A673 (cell line): ENCODE results near the gene CHRNA5. TPM values are rescaled to one million over a fixed set of nuclear protein-coding genes. Genes with fewer than 3 reads are reported as not detected.

Experiments
- BruUV-seq: library from RNA; stranded (reverse); fragments of 400-500 nt; replicated peaks from 2 replicates; lab custom pipeline; 2021; lab: Mats Ljungman, UMichigan
- CTCF ChIA-PET: fragments of 300-600 bp; sonication (Branson Sonifier 250); formaldehyde crosslinking; loops from one replicate; lab custom pipeline; 2022; ENCODE audit warnings: antibody characterized with exemption; lab: Charles Lee
- POLR2A ChIA-PET: fragments of 300-600 bp; sonication (Branson Sonifier 250); formaldehyde crosslinking; loops from one replicate; lab custom pipeline; 2022; ENCODE audit warnings: antibody characterized with exemption; ENCODE audit not compliant: low non-redundant PET; lab: Charles Lee
- DNase-seq: peaks from one replicate; pipeline ENCODE4 v3.0.0-alpha.2; 2015; ENCODE audit warnings: low spot score
- H3K27ac ChIP-seq: fragments of 200-600 bp; sonication (generic); 2 replicates; pipeline ENCODE4 v1.5.1; 2016; ENCODE audit warnings: mixed run types, low read depth, mild to moderate bottlenecking, mixed read lengths, antibody characterized with exemption, low read length; ENCODE audit not compliant: poor library complexity, severe bottlenecking
- H3K27me3 ChIP-seq: fragments of 200-600 bp; sonication (generic); replicated peaks from 2 replicates; pipeline ENCODE4 v1.6.1; 2017; ENCODE audit warnings: mixed run types, low read depth, mild to moderate bottlenecking, mixed read lengths, antibody characterized with exemption, low read length; ENCODE audit not compliant: insufficient read depth, poor library complexity
- H3K36me3 ChIP-seq: fragments of 200-600 bp; sonication (generic); 2 replicates; pipeline ENCODE4 v1.6.1; 2016; ENCODE audit warnings: mixed run types, mild to moderate bottlenecking, mixed read lengths, antibody characterized with exemption, low read length; ENCODE audit not compliant: insufficient read depth, poor library complexity, severe bottlenecking
- H3K4me1 ChIP-seq: fragments of 200-600 bp; sonication (generic); 2 replicates; pipeline ENCODE4 v1.6.1; 2017; ENCODE audit warnings: mixed run types, mild to moderate bottlenecking, mixed read lengths, antibody characterized with exemption, low read length; ENCODE audit not compliant: insufficient read depth, poor library complexity, severe bottlenecking
- H3K4me3 ChIP-seq: fragments of 200-600 bp; sonication (generic); 2 replicates; pipeline ENCODE4 v1.5.1; 2016; ENCODE audit warnings: low read depth, mixed run types, mild to moderate bottlenecking, mixed read lengths, low read length; ENCODE audit not compliant: poor library complexity, severe bottlenecking
- H3K9me3 ChIP-seq: fragments of 200-600 bp; sonication (generic); 2 replicates; pipeline ENCODE4 v1.6.1; 2016; ENCODE audit warnings: mixed run types, low read depth, mild to moderate bottlenecking, mixed read lengths, antibody characterized with exemption, low read length; ENCODE audit not compliant: poor library complexity, severe bottlenecking
- EZH2 ChIP-seq: fragments of 200-600 bp; sonication (generic); IDR thresholded peaks from 2 replicates; pipeline ENCODE4 v1.6.1; 2017; ENCODE audit warnings: borderline replicate concordance, low read depth, mild to moderate bottlenecking, mixed read lengths, antibody characterized with exemption, low read length; ENCODE audit not compliant: poor library complexity, severe bottlenecking
- intact Hi-C: fragments of 100-400 bp; cut with micrococcal nuclease; formaldehyde crosslinking; loops from one replicate; pipeline ENCODE4 v1.10.0; 2022; ENCODE audit not compliant: unreplicated experiment
- total RNA-seq: library from RNA; stranded (reverse); gene quantifications from 2 replicates; pipeline ENCODE4 v1.2.3, GENCODE V29; 2021
- TF ChIP-seq, protein P1 (sequence below): fragments of 300-800, 200-600 bp; sonication (generic); conservative IDR thresholded peaks from 2 replicates; pipeline ENCODE4 v1.5.1; 2017; ENCODE audit warnings: low read depth, mild to moderate bottlenecking, antibody characterized with exemption, low read length, moderate library complexity, mixed read lengths

Gene CHRNA5
- total RNA-seq, 1 experiment from 2014 or later, result 19.1 TPM

GRCh38 chr15:78629716-78630065 lies 64.4 kb downstream of the CHRNA5 start:
- ChIA-PET POLR2A (interaction anchor here (0.6 kb wide), 1 partner anchor 71 kb away, joined by 4 read pairs; no protein-coding TSS in a partner anchor), CTCF (no interaction called here)
- Histone ChIP-seq H3K27ac (no peak overlapping the region), H3K9me3 (peaks cover 8% of the 10 kb centered on the region), H3K27me3 (peaks cover 86% of the 10 kb centered on the region), H3K4me1 (no peaks in the 10 kb centered on the region), H3K4me3 (no peak overlapping the region), H3K36me3 (no peaks in the 10 kb centered on the region)
- no peak for DNase-seq
- intact Hi-C loops, result no loop called here
- BruUV-seq, result no TSS peak
- TF ChIP-seq EZH2, result no peak

GRCh38 chr15:78630886-78631633 lies 65.7 kb downstream of the CHRNA5 start:
- intact Hi-C loops, result no loop called here
- no TSS peak for BruUV-seq

DNA sequence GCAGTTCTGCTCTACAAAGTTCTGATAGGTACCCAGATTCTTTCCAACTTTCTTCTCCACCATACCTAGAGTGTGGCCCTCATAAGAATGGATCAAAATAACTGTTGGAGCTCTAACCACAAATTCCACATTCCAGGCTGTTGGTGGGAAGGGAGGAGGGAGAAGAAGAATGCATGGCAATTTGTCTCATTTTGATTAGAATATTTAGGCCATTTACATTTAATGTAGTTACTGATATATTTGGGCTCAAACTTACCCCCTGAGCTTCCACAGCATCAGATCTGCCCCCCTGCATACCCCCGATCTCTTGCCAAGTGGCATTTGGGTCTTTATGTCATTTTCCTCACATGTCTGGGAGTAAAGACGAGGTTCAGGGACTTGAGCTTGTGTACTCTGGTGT lies 68.0 kb downstream of the CHRNA5 start:
- CTCF ChIA-PET, result no interaction called here
- POLR2A ChIA-PET, result interaction anchor here (0.7 kb wide), 1 partner anchor 78 kb away, joined by 4 read pairs; no protein-coding TSS in a partner anchor
- Histone ChIP-seq H3K27me3 (peaks cover 76% of the 10 kb centered on the region), H3K4me1 (no peaks in the 10 kb centered on the region), H3K36me3 (no peaks in the 10 kb centered on the region), H3K9me3 (peaks cover 8% of the 10 kb centered on the region), H3K4me3 (no peak overlapping the region), H3K27ac (no peak overlapping the region)
- DNase-seq, result no peak
- BruUV-seq, result no TSS peak
- intact Hi-C loops, result no loop called here
- no peak for TF ChIP-seq EZH2
- TF ChIP-seq, protein P1, sequence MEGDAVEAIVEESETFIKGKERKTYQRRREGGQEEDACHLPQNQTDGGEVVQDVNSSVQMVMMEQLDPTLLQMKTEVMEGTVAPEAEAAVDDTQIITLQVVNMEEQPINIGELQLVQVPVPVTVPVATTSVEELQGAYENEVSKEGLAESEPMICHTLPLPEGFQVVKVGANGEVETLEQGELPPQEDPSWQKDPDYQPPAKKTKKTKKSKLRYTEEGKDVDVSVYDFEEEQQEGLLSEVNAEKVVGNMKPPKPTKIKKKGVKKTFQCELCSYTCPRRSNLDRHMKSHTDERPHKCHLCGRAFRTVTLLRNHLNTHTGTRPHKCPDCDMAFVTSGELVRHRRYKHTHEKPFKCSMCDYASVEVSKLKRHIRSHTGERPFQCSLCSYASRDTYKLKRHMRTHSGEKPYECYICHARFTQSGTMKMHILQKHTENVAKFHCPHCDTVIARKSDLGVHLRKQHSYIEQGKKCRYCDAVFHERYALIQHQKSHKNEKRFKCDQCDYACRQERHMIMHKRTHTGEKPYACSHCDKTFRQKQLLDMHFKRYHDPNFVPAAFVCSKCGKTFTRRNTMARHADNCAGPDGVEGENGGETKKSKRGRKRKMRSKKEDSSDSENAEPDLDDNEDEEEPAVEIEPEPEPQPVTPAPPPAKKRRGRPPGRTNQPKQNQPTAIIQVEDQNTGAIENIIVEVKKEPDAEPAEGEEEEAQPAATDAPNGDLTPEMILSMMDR, result no peak

More at GRCh38 chr15:78630886-78631633, 65.7 kb downstream of the CHRNA5 start:
- Histone ChIP-seq H3K27me3 (peaks cover 83% of the 10 kb centered on the region), H3K9me3 (peaks cover 8% of the 10 kb centered on the region), H3K4me3 (no peak overlapping the region), H3K27ac (no peak overlapping the region), H3K4me1 (no peaks in the 10 kb centered on the region), H3K36me3 (no peaks in the 10 kb centered on the region)
- POLR2A ChIA-PET, result no interaction called here
- CTCF ChIA-PET, result no interaction called here
- DNase-seq, result no peak
- TF ChIP-seq, protein P1, result no peak
- TF ChIP-seq EZH2, result no peak
